H7 (cell line): Measurements from ENCODE around the gene NPAT. TPM values are rescaled to one million over a fixed set of nuclear protein-coding genes. Genes with fewer than 3 reads are reported as not detected.

Experiments
- DNase-seq: peaks from one replicate; pipeline ENCODE4 v3.0.0; 2012
- H3K27me3 ChIP-seq: 2 replicates; pipeline ENCODE4 v1.6.0; 2011; ENCODE audit warnings: mild to moderate bottlenecking, low read length; ENCODE audit not compliant: control insufficient read depth, insufficient read depth
- H3K36me3 ChIP-seq: replicated peaks from 2 replicates; pipeline ENCODE4 v1.5.1; 2011; ENCODE audit warnings: low read length; ENCODE audit not compliant: control insufficient read depth, insufficient read depth
- H3K4me3 ChIP-seq: 2 replicates; pipeline ENCODE4 v1.5.1; 2011; ENCODE audit warnings: low read depth, mild to moderate bottlenecking, control low read depth, low read length, moderate library complexity; ENCODE audit not compliant: insufficient read depth
- total RNA-seq: library from RNA; depleted of rRNA; stranded (reverse); fragments of >200 nt; shearing (Covaris generic); gene quantifications from 2 replicates; pipeline ENCODE4 v1.2.3, GENCODE V29; 2014; rRNA removed

Gene NPAT
- total RNA-seq, 1 experiment from 2014 or later = 14.1 TPM

- Histone ChIP-seq H3K4me3 (no peak overlapping the region), H3K27me3 (no peaks in the 10 kb centered on the region), H3K36me3 (no peaks in the 10 kb centered on the region)
- peak; percentile 23 for DNase-seq
Measured at GRCh38 chr11:108115500-108116140, 106.8 kb downstream of the NPAT start.

GRCh38 chr11:108112057-108112456, 110.4 kb downstream of the NPAT start:
- no peaks in the 10 kb centered on the region for H3K27me3 ChIP-seq
- DNase-seq = no peak
- no peak overlapping the region for H3K4me3 ChIP-seq
- no peaks in the 10 kb centered on the region for H3K36me3 ChIP-seq

GRCh38 chr11:108111126-108111525, 111.3 kb downstream of the NPAT start:
- Histone ChIP-seq H3K36me3 (no peaks in the 10 kb centered on the region), H3K27me3 (no peaks in the 10 kb centered on the region), H3K4me3 (no peak overlapping the region)
- DNase-seq = no peak

Other genes with a start within 250 kb of the NPAT start
- gene CUL5, start 213.7 kb downstream of the NPAT start, total RNA-seq = 19.3 and 28.9 TPM in 2 replicates
- 28.9 and 39.1 TPM in 2 replicates for gene ACAT1, start 101.1 kb downstream of the NPAT start, total RNA-seq
- 17.7 and 28.0 TPM in 2 replicates for gene ATM, start 429 bp upstream of the NPAT start, total RNA-seq
- 0.41 and 1.2 TPM in 2 replicates for gene C11orf65, start 244.9 kb upstream of the NPAT start, total RNA-seq